NOMO-1 treated with DMSO at 0.1 percent for 48 hours (cell line): Measurements from ENCODE around the gene NCAPG2.
"Not testable (repeated sequence)": the region's sequence is repeated elsewhere in the genome, so short reads cannot be mapped to it uniquely, and the experiment has no call there.

Experiments used
- DNase-seq: peaks from one replicate; lab custom pipeline; 2025; ENCODE audit not compliant: unreplicated experiment; lab: John Stamatoyannopoulos, UW

Gene NCAPG2

GRCh38 chr7:158676171-158676840 is 28.3 kb downstream of the NCAPG2 start:
- DNase-seq = no peak

- no peak for DNase-seq
These were observed 31.6 kb downstream of the NCAPG2 start for GRCh38 chr7:158672975-158673374.

GRCh38 chr7:158668086-158668485 is 36.5 kb downstream of the NCAPG2 start:
- not testable (repeated sequence) for DNase-seq

- not testable (repeated sequence) for DNase-seq
These were observed 37.5 kb downstream of the NCAPG2 start for GRCh38 chr7:158666966-158667678.

- DNase-seq = no peak
These were observed 38.2 kb downstream of the NCAPG2 start for GRCh38 chr7:158666401-158666800.

GRCh38 chr7:158664406-158664805 is 40.2 kb downstream of the NCAPG2 start:
- no peak for DNase-seq

GRCh38 chr7:158663428-158663741 is 41.2 kb downstream of the NCAPG2 start:
- DNase-seq = no peak

GRCh38 chr7:158662610-158663427 is 41.8 kb downstream of the NCAPG2 start:
- no peak for DNase-seq

GRCh38 chr7:158658475-158658874 is 46.1 kb downstream of the NCAPG2 start:
- no peak for DNase-seq

GRCh38 chr7:158657189-158657746 is 47.3 kb downstream of the NCAPG2 start:
- DNase-seq = no peak

GRCh38 chr7:158655931-158656441 is 48.6 kb downstream of the NCAPG2 start:
- DNase-seq = no peak

GRCh38 chr7:158655507-158655906 is 49.1 kb downstream of the NCAPG2 start:
- no peak for DNase-seq

- DNase-seq = no peak
These were observed 52.5 kb downstream of the NCAPG2 start for GRCh38 chr7:158651968-158652565.

- DNase-seq = no peak
These were observed 53.8 kb downstream of the NCAPG2 start for GRCh38 chr7:158650821-158651225.

- no peak for DNase-seq
These were observed 55.3 kb downstream of the NCAPG2 start for GRCh38 chr7:158649279-158649678.

GRCh38 chr7:158648787-158649186 is 55.8 kb downstream of the NCAPG2 start:
- no peak for DNase-seq

- no peak for DNase-seq
These were observed 56.4 kb downstream of the NCAPG2 start for GRCh38 chr7:158648168-158648567.

- no peak for DNase-seq
These were observed 57.2 kb downstream of the NCAPG2 start for GRCh38 chr7:158647475-158647792.

- DNase-seq = no peak
These were observed 57.7 kb downstream of the NCAPG2 start for GRCh38 chr7:158646766-158647474.

GRCh38 chr7:158645842-158646241 is 58.8 kb downstream of the NCAPG2 start:
- no peak for DNase-seq

GRCh38 chr7:158642149-158642548 is 62.5 kb downstream of the NCAPG2 start:
- DNase-seq = no peak
